Measurements from ENCODE around the gene GATB. TPM values are rescaled to one million over a fixed set of nuclear protein-coding genes. Genes with fewer than 3 reads are reported as not detected.

GATB gene
- total RNA-seq, 4 donors from 2014 or later = 26.6 to 49.2 (median 32.6) TPM

DNA sequence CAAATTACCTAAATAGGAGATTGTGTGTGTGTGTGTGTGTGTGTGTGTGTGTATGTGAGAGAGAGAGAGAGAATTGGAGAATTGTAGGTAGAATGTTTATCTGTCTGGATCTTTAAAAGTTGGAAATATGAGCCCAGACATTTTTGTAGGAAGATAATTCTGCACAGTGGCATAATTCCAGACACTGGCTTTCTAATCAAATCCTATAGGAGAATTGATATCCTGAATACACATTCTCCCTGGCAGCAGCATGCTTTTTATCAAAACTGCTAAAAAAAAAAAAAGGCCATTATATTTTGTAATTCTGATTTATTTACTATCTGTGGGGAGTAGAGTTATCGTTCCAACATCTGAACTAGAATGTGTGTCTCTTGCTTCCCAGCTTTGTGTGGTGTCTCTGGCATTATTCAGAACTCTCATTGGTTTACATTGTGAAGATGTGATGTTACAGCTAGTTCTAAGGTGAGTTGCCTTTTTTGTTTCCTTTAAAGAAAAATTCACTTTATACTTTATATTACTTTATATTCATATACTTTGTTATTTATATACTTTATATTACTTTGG lies 122.4 kb downstream of the GATB start:
- no peak for DNase-seq (ENCODE audit: low spot score in 2 of 2)
- WGBS, 2 donors = 86 to 93% methylated on average over 1 of the region's 1 CpG
- H3K27me3 ChIP-seq = no peaks in the 10 kb centered on the region

DNA sequence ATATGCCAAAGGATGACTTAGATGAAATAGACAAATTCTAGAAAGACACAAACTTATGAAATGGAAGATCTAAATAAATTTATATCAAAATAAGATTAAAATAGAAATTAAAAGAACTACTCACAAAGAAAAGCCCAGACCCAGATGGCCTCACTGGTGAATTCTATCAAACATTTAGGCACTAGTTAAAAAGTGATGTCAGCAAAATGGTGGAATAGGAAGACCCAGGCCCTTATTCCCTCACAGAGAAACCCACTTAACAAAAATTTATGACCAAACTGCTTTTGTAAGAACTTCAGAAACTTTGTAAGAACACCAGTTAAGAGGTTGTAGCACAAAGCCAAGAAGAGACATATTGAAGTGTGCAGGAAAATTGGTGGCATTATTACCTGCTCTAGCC lies 129.5 kb downstream of the GATB start:
- Histone ChIP-seq H3K4me1 (no peaks in the 10 kb centered on the region), H3K4me3 (no peak overlapping the region), H3K27ac (no peak overlapping the region), H3K27me3 (no peaks in the 10 kb centered on the region), H3K9me3 (no peaks in the 10 kb centered on the region), H3K36me3 (no peaks in the 10 kb centered on the region)
- TF ChIP-seq EP300 (IDR thresholded peaks at IDR 0.05) (no peak), CTCF (IDR thresholded peaks at IDR 0.05) (no peak), POLR2A (IDR thresholded peaks at IDR 0.05) (no peak)
- DNase-seq (ENCODE audit: low spot score in 2 of 2) = no peak

More for the DNA sequence above, 122.4 kb downstream of the GATB start:
- Histone ChIP-seq H3K36me3 (no peaks in the 10 kb centered on the region), H3K9me3 (no peaks in the 10 kb centered on the region), H3K4me1 (no peaks in the 10 kb centered on the region), H3K27ac (no peak overlapping the region), H3K4me3 (no peak overlapping the region)
- TF ChIP-seq POLR2A (IDR thresholded peaks at IDR 0.05) (no peak), EP300 (IDR thresholded peaks at IDR 0.05) (no peak), CTCF (IDR thresholded peaks at IDR 0.05) (no peak)

DNA sequence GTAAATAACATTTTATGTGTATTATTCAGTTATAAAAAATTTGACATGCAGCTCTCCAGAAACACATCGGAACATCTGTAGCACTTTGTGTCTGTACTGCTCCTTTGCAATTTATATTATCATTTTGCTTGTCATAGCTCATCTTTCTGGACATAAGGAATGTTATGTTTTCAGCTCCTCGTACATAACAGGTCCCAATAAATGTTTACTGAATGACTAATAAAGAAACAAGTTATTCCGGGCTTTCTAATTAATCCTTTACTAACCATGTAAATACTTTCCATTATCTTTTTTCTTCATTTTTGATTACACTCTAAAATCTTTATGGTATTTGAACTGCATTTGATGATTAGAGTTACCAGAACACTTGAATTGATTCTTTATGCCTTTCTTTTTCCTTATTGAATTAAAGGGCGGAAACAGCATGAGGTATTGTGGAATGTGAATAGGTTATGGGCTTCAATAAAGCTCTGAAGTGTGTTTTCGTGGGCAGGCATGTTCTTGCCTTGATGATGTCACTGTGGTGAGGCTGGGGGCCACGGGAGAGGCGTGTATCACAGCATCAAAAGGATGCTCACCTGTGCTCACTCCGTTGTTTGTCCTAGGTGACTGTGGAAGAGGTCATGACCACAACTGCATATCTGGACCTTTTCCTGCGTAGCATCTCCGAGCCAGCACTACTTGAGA lies 131.6 kb downstream of the GATB start:
- 81 to 83% methylated on average over 10 of the region's 10 CpGs for WGBS, 2 donors
- TF ChIP-seq CTCF (IDR thresholded peaks at IDR 0.05) (no peak), POLR2A (IDR thresholded peaks at IDR 0.05) (no peak), EP300 (IDR thresholded peaks at IDR 0.05) (no peak)
- Histone ChIP-seq H3K36me3 (no peaks in the 10 kb centered on the region), H3K4me1 (peaks cover 0 to 11% (median 0%) of the 10 kb centered on the region in 4 donors), H3K27me3 (no peaks in the 10 kb centered on the region), H3K4me3 (no peak overlapping the region), H3K9me3 (no peaks in the 10 kb centered on the region), H3K27ac (no peak overlapping the region)
- DNase-seq (ENCODE audit: low spot score in 2 of 2) = no peak

DNA sequence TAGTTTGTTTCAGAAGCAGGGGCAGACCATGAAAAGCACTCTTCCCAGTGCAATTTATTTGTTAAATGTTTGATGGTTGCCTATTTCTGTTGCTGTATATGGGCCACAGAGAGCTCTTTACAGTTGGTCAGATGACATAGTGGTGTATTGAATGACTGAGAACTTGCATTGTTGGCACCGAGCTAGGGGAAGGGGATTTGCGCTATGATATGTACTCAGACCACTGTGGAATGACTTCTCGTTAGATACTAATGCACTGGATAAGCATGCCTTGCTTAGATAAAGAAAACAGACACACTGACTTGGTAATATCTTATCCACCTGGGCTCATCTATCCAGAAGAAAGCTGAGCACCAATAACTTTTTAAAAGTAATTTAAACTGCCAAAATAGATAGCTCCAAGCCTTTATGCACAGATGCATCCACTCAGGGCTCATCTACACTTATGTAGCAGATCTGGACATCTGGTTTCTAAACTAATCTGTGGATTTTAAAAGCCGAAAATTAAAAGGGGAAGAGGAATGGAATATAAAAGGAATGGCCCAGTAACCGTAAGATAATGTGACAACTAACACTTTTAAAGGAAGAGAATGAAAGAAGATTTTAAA lies 132.7 kb downstream of the GATB start:
- Histone ChIP-seq H3K27me3 (no peaks in the 10 kb centered on the region), H3K27ac (no peak overlapping the region), H3K9me3 (no peaks in the 10 kb centered on the region), H3K36me3 (no peaks in the 10 kb centered on the region), H3K4me3 (no peak overlapping the region), H3K4me1 (peaks cover 0 to 18% (median 0%) of the 10 kb centered on the region in 4 donors)
- TF ChIP-seq POLR2A (IDR thresholded peaks at IDR 0.05) (no peak), EP300 (IDR thresholded peaks at IDR 0.05) (no peak), CTCF (IDR thresholded peaks at IDR 0.05) (no peak)
- no peak for DNase-seq (ENCODE audit: low spot score in 2 of 2)
- 68 to 77% methylated on average over 5 of the region's 5 CpGs for WGBS, 2 donors

DNA sequence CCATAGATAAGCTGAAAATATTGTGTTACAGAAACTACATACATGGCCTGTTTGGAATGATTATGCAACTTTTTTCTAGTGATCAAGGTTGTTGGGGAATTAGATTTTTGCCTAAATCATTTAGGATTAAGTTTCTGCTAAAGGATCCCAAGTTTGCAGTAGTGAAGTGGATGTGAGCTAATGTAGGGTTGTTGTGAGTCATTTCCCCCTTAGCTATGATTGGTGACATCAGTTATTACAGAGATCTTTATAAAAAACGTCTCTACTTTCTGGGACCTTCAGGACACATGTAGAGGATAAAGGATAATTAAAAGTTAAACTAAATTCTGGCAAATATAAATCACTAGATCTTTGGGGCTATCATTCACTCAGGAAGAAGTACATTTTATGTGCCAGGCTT lies 133.3 kb downstream of the GATB start:
- Histone ChIP-seq H3K9me3 (no peaks in the 10 kb centered on the region), H3K4me3 (no peak overlapping the region), H3K27ac (no peak overlapping the region), H3K27me3 (no peaks in the 10 kb centered on the region), H3K36me3 (no peaks in the 10 kb centered on the region), H3K4me1 (peaks cover 0 to 18% (median 0%) of the 10 kb centered on the region in 4 donors)
- DNase-seq (ENCODE audit: low spot score in 2 of 2) = no peak
- WGBS, 2 donors = 25 to 30% methylated on average over 1 of the region's 1 CpG
- TF ChIP-seq CTCF (IDR thresholded peaks at IDR 0.05) (no peak), POLR2A (IDR thresholded peaks at IDR 0.05) (no peak), EP300 (IDR thresholded peaks at IDR 0.05) (no peak)

All from tibial nerve (tissue), 4 donors.